Endothelial cell of umbilical vein (primary cell): ENCODE data around the gene IP6K3.

Source experiments
- CTCF ChIP-seq, 2 donors: IDR thresholded peaks; 1 replicate in 1 of 2; 2 replicates in 1 of 2; pipeline ENCODE4 v1.5.1; 2011; ENCODE audit warnings: low read length in 2 of 2, mild to moderate bottlenecking in 2 of 2, moderate library complexity in 2 of 2, control low read depth in 1 of 2, inconsistent platforms in 1 of 2, low read depth in 1 of 2; ENCODE audit not compliant: insufficient read depth in 1 of 2; ENCODE audit errors: extremely low read depth in 1 of 2
- MYC ChIP-seq: IDR thresholded peaks from one replicate; pipeline ENCODE4 v1.6.1; 2011; ENCODE audit warnings: mild to moderate bottlenecking, low read depth, low read length
- POLR2A ChIP-seq: IDR thresholded peaks from 2 replicates; pipeline ENCODE4 v1.6.1; 2012; ENCODE audit warnings: low read depth, mild to moderate bottlenecking, control low read depth, low read length
- TF ChIP-seq, protein P1 (sequence below): IDR thresholded peaks from 2 replicates; pipeline ENCODE4 v1.6.1; 2011; ENCODE audit not compliant: insufficient read depth, insufficient read length

- TF ChIP-seq CTCF (IDR thresholded peaks at IDR 0.05; ENCODE audit: extremely low read depth in 1 of 2, insufficient read depth in 1 of 2, low read depth in 1 of 2, low read length in 2 of 2), result no peak
- TF ChIP-seq, protein P1, sequence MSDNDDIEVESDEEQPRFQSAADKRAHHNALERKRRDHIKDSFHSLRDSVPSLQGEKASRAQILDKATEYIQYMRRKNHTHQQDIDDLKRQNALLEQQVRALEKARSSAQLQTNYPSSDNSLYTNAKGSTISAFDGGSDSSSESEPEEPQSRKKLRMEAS, result no peak
- TF ChIP-seq MYC, result no peak
- no peak for TF ChIP-seq POLR2A
These were observed 40.6 kb downstream of the IP6K3 start for GRCh38 chr6:33705955-33706725.
